ENCODE data around the gene ADRB2.

DNA sequence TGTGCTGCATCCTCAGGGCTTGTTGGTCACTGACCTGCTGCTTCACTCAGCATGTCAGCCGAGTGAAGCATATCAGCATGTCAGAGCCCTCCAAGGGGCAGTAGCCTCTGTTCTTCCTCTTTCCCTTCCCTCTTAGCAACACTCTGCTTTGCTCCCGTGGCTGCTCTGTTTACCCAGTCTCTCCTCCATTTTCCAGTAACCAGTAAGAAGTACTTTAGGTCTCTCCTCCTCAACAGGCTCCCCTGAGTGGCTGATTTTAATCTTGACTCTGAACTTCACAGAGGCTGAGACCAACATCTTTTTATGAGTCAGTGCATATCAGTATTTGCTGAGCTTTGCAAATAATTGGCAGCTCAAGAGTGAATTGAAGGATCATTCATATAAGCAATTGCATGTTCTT, 18.6 kb upstream of the ADRB2 start:
- TF ChIP-seq, protein P1, sequence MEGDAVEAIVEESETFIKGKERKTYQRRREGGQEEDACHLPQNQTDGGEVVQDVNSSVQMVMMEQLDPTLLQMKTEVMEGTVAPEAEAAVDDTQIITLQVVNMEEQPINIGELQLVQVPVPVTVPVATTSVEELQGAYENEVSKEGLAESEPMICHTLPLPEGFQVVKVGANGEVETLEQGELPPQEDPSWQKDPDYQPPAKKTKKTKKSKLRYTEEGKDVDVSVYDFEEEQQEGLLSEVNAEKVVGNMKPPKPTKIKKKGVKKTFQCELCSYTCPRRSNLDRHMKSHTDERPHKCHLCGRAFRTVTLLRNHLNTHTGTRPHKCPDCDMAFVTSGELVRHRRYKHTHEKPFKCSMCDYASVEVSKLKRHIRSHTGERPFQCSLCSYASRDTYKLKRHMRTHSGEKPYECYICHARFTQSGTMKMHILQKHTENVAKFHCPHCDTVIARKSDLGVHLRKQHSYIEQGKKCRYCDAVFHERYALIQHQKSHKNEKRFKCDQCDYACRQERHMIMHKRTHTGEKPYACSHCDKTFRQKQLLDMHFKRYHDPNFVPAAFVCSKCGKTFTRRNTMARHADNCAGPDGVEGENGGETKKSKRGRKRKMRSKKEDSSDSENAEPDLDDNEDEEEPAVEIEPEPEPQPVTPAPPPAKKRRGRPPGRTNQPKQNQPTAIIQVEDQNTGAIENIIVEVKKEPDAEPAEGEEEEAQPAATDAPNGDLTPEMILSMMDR (IDR thresholded peaks at IDR 0.05), result no peak
- TF ChIP-seq POLR2A (IDR thresholded peaks at IDR 0.05), result no peak
